Fibroblast of lung (primary cell): ENCODE results near the gene ARHGAP5.

ENCODE experiments used
- CTCF ChIP-seq, 2 donors: IDR thresholded peaks in 1 of 2; conservative IDR thresholded peaks in 1 of 2; 1 replicate in 1 of 2; 2 replicates in 1 of 2; pipeline ENCODE4 v1.5.1; 2011 to 2012; ENCODE audit warnings: low read length in 2 of 2, control low read depth in 1 of 2, inconsistent platforms in 1 of 2, low read depth in 1 of 2, mild to moderate bottlenecking in 1 of 2
- EZH2 ChIP-seq: IDR thresholded peaks from 2 replicates; pipeline ENCODE4 v1.5.1; 2012; ENCODE audit warnings: low read length, control low read depth, mild to moderate bottlenecking; ENCODE audit errors: missing control alignments

GRCh38 chr14:32208490-32208889 lies 131.4 kb downstream of the ARHGAP5 start:
- no peak for TF ChIP-seq CTCF (conservative IDR thresholded peaks at IDR 0.05 in 1 of 2, IDR thresholded peaks at IDR 0.05 in 1 of 2; ENCODE audit: low read depth in 1 of 2, low read length in 2 of 2)
- TF ChIP-seq EZH2, result no peak
